GM18861 (cell line): ENCODE measurements around the gene ABCF1.

Source experiments
- ATAC-seq: cut with Tn5 transposase; IDR thresholded peaks from one replicate; pipeline ENCODE4 v1.9.1; 2021; ENCODE audit not compliant: unreplicated experiment

Gene ABCF1

GRCh38 chr6:30599625-30600324 lies 28.5 kb downstream of the ABCF1 start:
- ATAC-seq = no peak

- no peak for ATAC-seq
These were observed 29.3 kb downstream of the ABCF1 start for GRCh38 chr6:30600451-30600961.

GRCh38 chr6:30601436-30601814 lies 30.2 kb downstream of the ABCF1 start:
- ATAC-seq = no peak

- ATAC-seq = no peak
These were observed 30.8 kb downstream of the ABCF1 start for GRCh38 chr6:30601815-30602641.

- no peak for ATAC-seq
These were observed 32.7 kb downstream of the ABCF1 start for GRCh38 chr6:30603961-30604360.

GRCh38 chr6:30610065-30610464 lies 38.8 kb downstream of the ABCF1 start:
- no peak for ATAC-seq

GRCh38 chr6:30611150-30611855 lies 40.1 kb downstream of the ABCF1 start:
- ATAC-seq = no peak

GRCh38 chr6:30611856-30612194 lies 40.6 kb downstream of the ABCF1 start:
- no peak for ATAC-seq

- no peak for ATAC-seq
These were observed 41.0 kb downstream of the ABCF1 start for GRCh38 chr6:30612213-30612612.

- no peak for ATAC-seq
These were observed 41.5 kb downstream of the ABCF1 start for GRCh38 chr6:30612687-30613248.

GRCh38 chr6:30613251-30614043 lies 42.2 kb downstream of the ABCF1 start:
- no peak for ATAC-seq

- no peak for ATAC-seq
These were observed 43.0 kb downstream of the ABCF1 start for GRCh38 chr6:30614044-30614842.

GRCh38 chr6:30614843-30615218 lies 43.6 kb downstream of the ABCF1 start:
- ATAC-seq = peak; percentile 29

GRCh38 chr6:30615219-30615957 lies 44.1 kb downstream of the ABCF1 start:
- no peak for ATAC-seq

- ATAC-seq = no peak
These were observed 44.9 kb downstream of the ABCF1 start for GRCh38 chr6:30615958-30616810.

- ATAC-seq = peak; percentile 76
These were observed 45.7 kb downstream of the ABCF1 start, which contains the start of gene PPP1R10 for GRCh38 chr6:30616811-30617564. TSS of gene PPP1R10 (minus strand) at chr6:30617243. CDS start at chr6:30609944, 7,299 bp downstream.

GRCh38 chr6:30617565-30618269 lies 46.5 kb downstream of the ABCF1 start, which contains the start of gene MRPS18B:
TSS of gene MRPS18B (plus strand) at chr6:30617840. CDS start at chr6:30617866, 26 bp downstream.
- ATAC-seq = peak; percentile 45
